Measurements from ENCODE around the gene HBE1.
"Not testable (repeated sequence)": the region's sequence is repeated elsewhere in the genome, so short reads cannot be mapped to it uniquely, and the experiment has no call there.

HBE1 gene

GRCh38 chr11:5269715-5270147, at the start of gene HBE1:
Gene HBE1 (minus strand): TSS chr11:5269945. CDS start chr11:5269890, 55 bp downstream.
- DNase-seq = no peak

- DNase-seq = no peak
These were observed 47.5 kb upstream of the HBE1 start for GRCh38 chr11:5317292-5317691.

GRCh38 chr11:5313326-5314023, 43.7 kb upstream of the HBE1 start:
- DNase-seq = not testable (repeated sequence)

GRCh38 chr11:5310423-5310822, 40.7 kb upstream of the HBE1 start:
- no peak for DNase-seq

GRCh38 chr11:5307256-5308019, 37.7 kb upstream of the HBE1 start:
- no peak for DNase-seq

GRCh38 chr11:5304046-5304445, 34.3 kb upstream of the HBE1 start:
- DNase-seq = no peak

GRCh38 chr11:5303626-5304025, 33.9 kb upstream of the HBE1 start:
- DNase-seq = no peak

- DNase-seq = no peak
These were observed 32.1 kb upstream of the HBE1 start, which contains the start of gene OR51B4 for GRCh38 chr11:5301846-5302245. Gene OR51B4 (minus strand): TSS chr11:5301946. CDS start chr11:5301946, 0 bp downstream.

GRCh38 chr11:5300251-5300650, 30.5 kb upstream of the HBE1 start:
- no peak for DNase-seq

- DNase-seq = no peak
These were observed 28.7 kb upstream of the HBE1 start for GRCh38 chr11:5298451-5298850.

GRCh38 chr11:5297721-5298323, 28.1 kb upstream of the HBE1 start:
- no peak for DNase-seq

- DNase-seq = not testable (repeated sequence)
These were observed 24.7 kb upstream of the HBE1 start for GRCh38 chr11:5294342-5294995.

- no peak for DNase-seq
These were observed 23.3 kb upstream of the HBE1 start for GRCh38 chr11:5293028-5293427.

GRCh38 chr11:5291207-5291838, 21.6 kb upstream of the HBE1 start:
- no peak for DNase-seq

- no peak for DNase-seq
These were observed 20.4 kb upstream of the HBE1 start for GRCh38 chr11:5290106-5290505.

GRCh38 chr11:5289696-5290095, 20.0 kb upstream of the HBE1 start:
- no peak for DNase-seq

- no peak for DNase-seq
These were observed 19.3 kb upstream of the HBE1 start for GRCh38 chr11:5288906-5289550.

- no peak for DNase-seq
These were observed 18.6 kb upstream of the HBE1 start for GRCh38 chr11:5288108-5288905.

- no peak for DNase-seq
These were observed 17.2 kb upstream of the HBE1 start for GRCh38 chr11:5286901-5287300.

GRCh38 chr11:5286351-5286750, 16.6 kb upstream of the HBE1 start:
- no peak for DNase-seq

- DNase-seq = no peak
These were observed 16.1 kb upstream of the HBE1 start for GRCh38 chr11:5285703-5286340.
